Sigmoid colon (tissue), 7 donors: ENCODE data around the gene ICAM4. TPM values are rescaled to one million over a fixed set of nuclear protein-coding genes. Genes with fewer than 3 reads are reported as not detected.

Source experiments
- DNase-seq: peaks from one replicate; pipeline ENCODE4 v3.0.0-alpha.2; 2019
- H3K27ac ChIP-seq, 4 donors: fragments of 200-600 bp; sonication (generic); one replicate each; pipeline ENCODE4 v1.5.1; 2016 to 2019; ENCODE audit warnings: mild to moderate bottlenecking in 1 of 4
- H3K27me3 ChIP-seq, 3 donors: fragments of 200-600 bp; sonication (generic); one replicate each; pipeline ENCODE4 v1.5.1; 2019; ENCODE audit warnings: mild to moderate bottlenecking in 1 of 3
- H3K36me3 ChIP-seq, 4 donors: fragments of 200-600 bp; sonication (generic); one replicate each; pipeline ENCODE4 v1.5.1; 2016 to 2019
- H3K4me1 ChIP-seq, 4 donors: fragments of 200-600 bp; sonication (generic); one replicate each; pipeline ENCODE4 v1.5.1; 2017 to 2019
- H3K4me3 ChIP-seq, 4 donors: fragments of 200-600 bp; sonication (generic); one replicate each; pipeline ENCODE4 v1.5.1; 2017 to 2019; ENCODE audit warnings: mild to moderate bottlenecking in 2 of 4, moderate library complexity in 1 of 4
- H3K9me3 ChIP-seq, 4 donors: fragments of 200-600 bp in 3 of 4; sonication (generic) in 3 of 4; one replicate each; pipeline versions ENCODE4 v1.5.1 to v1.6.1; 2013 to 2019
- EP300 ChIP-seq, 4 donors: sonication (generic); formaldehyde crosslinking; IDR thresholded peaks; one replicate each; pipeline ENCODE4 v1.6.1; 2017; ENCODE audit warnings: antibody characterized with exemption in 4 of 4
- POLR2A ChIP-seq, 2 donors: fragments of 450-650 bp; IDR thresholded peaks; one replicate each; pipeline ENCODE4 v1.6.1; 2016; ENCODE audit warnings: antibody characterized with exemption in 2 of 2, mild to moderate bottlenecking in 2 of 2, moderate library complexity in 2 of 2
- POLR2AphosphoS5 ChIP-seq, 4 donors: sonication (generic); formaldehyde crosslinking; IDR thresholded peaks; one replicate each; pipeline ENCODE4 v1.6.1; 2017; ENCODE audit warnings: antibody characterized with exemption in 4 of 4
- WGBS, 2 donors: extraction: QIAGEN DNeasy Blood & Tissue Kit; methylation state at CpG; one replicate each; pipeline ENCODE4 v1.1.7; 2013; 5-methylcytosine and 5-hydroxymethylcytosine counted together
- intact Hi-C: fragments of 100-400 bp; cut with DNase I; formaldehyde crosslinking; loops from one replicate; pipeline ENCODE4 v1.15.1; 2023
- polyA plus RNA-seq, 3 donors: library from polyadenylated mRNA; stranded (reverse); fragments of 200-250 nt; gene quantifications; one replicate each; pipeline ENCODE4 v1.2.3, GENCODE V29; 2013
- total RNA-seq, 4 donors: library from RNA; depleted of rRNA; stranded (reverse); fragments of >200 nt; gene quantifications; one replicate each; pipeline ENCODE4 v1.1.0, GENCODE V29; 2016
- TF ChIP-seq, protein P1 (sequence below), 4 experiments: fragments of 450-650 bp in 3 of 4; fragments of 200-600 bp in 1 of 4; IDR thresholded peaks; one replicate each; pipeline ENCODE4 v1.5.1; 2016 to 2019; ENCODE audit warnings: antibody characterized with exemption in 4 of 4, mild to moderate bottlenecking in 3 of 4, moderate library complexity in 2 of 4
- donor health status: healthy with polysubstance abuse.
- donor health status: Bipolar disorder and iron deficiency.
- donor health status: healthy.

ICAM4 gene
- total and polyA plus RNA-seq, 7 donors = 0.42 TPM; not detected in 6

GRCh38 chr19:10270616-10271394 lies 15.9 kb upstream of the ICAM4 start, which contains the start of gene ICAM1:
TSS of gene ICAM1 (plus strand) at chr19:10271120. CDS start at chr19:10271160, 40 bp downstream.
- no peaks in the 10 kb centered on the region for H3K9me3 ChIP-seq
- peaks cover 0 to 20% (median 19%) of the 10 kb centered on the region in 4 donors for H3K4me1 ChIP-seq
- DNase-seq = peak; percentile 93
- intact Hi-C loops = no loop called here
- H3K27me3 ChIP-seq = peaks cover 14 to 30% (median 22%) of the 10 kb centered on the region in 3 donors
- H3K4me3 ChIP-seq = peak within 1 kb of the TSS; percentile 15 to 46 (median 42)
- H3K36me3 ChIP-seq = no peaks in the 10 kb centered on the region
- peak; percentile 66 to 90 (median 74) for TF ChIP-seq POLR2AphosphoS5 (IDR thresholded peaks at IDR 0.05)
- peak in 1 of 2 donors; percentile 24 for TF ChIP-seq POLR2A (IDR thresholded peaks at IDR 0.05)
- TF ChIP-seq, protein P1, sequence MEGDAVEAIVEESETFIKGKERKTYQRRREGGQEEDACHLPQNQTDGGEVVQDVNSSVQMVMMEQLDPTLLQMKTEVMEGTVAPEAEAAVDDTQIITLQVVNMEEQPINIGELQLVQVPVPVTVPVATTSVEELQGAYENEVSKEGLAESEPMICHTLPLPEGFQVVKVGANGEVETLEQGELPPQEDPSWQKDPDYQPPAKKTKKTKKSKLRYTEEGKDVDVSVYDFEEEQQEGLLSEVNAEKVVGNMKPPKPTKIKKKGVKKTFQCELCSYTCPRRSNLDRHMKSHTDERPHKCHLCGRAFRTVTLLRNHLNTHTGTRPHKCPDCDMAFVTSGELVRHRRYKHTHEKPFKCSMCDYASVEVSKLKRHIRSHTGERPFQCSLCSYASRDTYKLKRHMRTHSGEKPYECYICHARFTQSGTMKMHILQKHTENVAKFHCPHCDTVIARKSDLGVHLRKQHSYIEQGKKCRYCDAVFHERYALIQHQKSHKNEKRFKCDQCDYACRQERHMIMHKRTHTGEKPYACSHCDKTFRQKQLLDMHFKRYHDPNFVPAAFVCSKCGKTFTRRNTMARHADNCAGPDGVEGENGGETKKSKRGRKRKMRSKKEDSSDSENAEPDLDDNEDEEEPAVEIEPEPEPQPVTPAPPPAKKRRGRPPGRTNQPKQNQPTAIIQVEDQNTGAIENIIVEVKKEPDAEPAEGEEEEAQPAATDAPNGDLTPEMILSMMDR (IDR thresholded peaks at IDR 0.05) = no peak
- TF ChIP-seq EP300 (IDR thresholded peaks at IDR 0.05) = peak in 2 of 4 donors; percentile 52 to 67
- 1 to 3% methylated on average over 51 of the region's 51 CpGs for WGBS, 2 donors
- H3K27ac ChIP-seq = peak within 1 kb of the TSS; percentile 66 to 80 (median 70)

GRCh38 chr19:10271543-10272086 lies 15.1 kb upstream of the ICAM4 start:
- DNase-seq = no peak
- intact Hi-C loops = no loop called here
- peak overlapping the region; percentile 15 to 46 (median 42) for H3K4me3 ChIP-seq
- TF ChIP-seq, protein P1 (IDR thresholded peaks at IDR 0.05) = no peak
- TF ChIP-seq POLR2A (IDR thresholded peaks at IDR 0.05) (no peak), POLR2AphosphoS5 (IDR thresholded peaks at IDR 0.05) (no peak), EP300 (IDR thresholded peaks at IDR 0.05) (no peak)
- no peaks in the 10 kb centered on the region for H3K36me3 ChIP-seq
- peaks cover 14 to 30% (median 22%) of the 10 kb centered on the region in 3 donors for H3K27me3 ChIP-seq
- peak overlapping the region; percentile 66 to 80 (median 70) for H3K27ac ChIP-seq
- no peaks in the 10 kb centered on the region for H3K9me3 ChIP-seq
- peaks cover 0 to 20% (median 19%) of the 10 kb centered on the region in 4 donors for H3K4me1 ChIP-seq
- WGBS, 2 donors = 21 to 22% methylated on average over 12 of the region's 12 CpGs

GRCh38 chr19:10274589-10274988 lies 12.2 kb upstream of the ICAM4 start:
- H3K4me1 ChIP-seq = peaks cover 0 to 19% (median 17%) of the 10 kb centered on the region in 4 donors
- DNase-seq = no peak
- no peak overlapping the region for H3K4me3 ChIP-seq
- no peaks in the 10 kb centered on the region for H3K36me3 ChIP-seq
- intact Hi-C loops = no loop called here
- H3K9me3 ChIP-seq = no peaks in the 10 kb centered on the region
- 82 to 92% methylated on average over 10 of the region's 10 CpGs for WGBS, 2 donors
- TF ChIP-seq POLR2AphosphoS5 (IDR thresholded peaks at IDR 0.05) (no peak), POLR2A (IDR thresholded peaks at IDR 0.05) (no peak), EP300 (IDR thresholded peaks at IDR 0.05) (no peak)
- TF ChIP-seq, protein P1 (IDR thresholded peaks at IDR 0.05) = no peak
- H3K27me3 ChIP-seq = peaks cover 14 to 37% (median 22%) of the 10 kb centered on the region in 3 donors
- no peak overlapping the region for H3K27ac ChIP-seq

DNA sequence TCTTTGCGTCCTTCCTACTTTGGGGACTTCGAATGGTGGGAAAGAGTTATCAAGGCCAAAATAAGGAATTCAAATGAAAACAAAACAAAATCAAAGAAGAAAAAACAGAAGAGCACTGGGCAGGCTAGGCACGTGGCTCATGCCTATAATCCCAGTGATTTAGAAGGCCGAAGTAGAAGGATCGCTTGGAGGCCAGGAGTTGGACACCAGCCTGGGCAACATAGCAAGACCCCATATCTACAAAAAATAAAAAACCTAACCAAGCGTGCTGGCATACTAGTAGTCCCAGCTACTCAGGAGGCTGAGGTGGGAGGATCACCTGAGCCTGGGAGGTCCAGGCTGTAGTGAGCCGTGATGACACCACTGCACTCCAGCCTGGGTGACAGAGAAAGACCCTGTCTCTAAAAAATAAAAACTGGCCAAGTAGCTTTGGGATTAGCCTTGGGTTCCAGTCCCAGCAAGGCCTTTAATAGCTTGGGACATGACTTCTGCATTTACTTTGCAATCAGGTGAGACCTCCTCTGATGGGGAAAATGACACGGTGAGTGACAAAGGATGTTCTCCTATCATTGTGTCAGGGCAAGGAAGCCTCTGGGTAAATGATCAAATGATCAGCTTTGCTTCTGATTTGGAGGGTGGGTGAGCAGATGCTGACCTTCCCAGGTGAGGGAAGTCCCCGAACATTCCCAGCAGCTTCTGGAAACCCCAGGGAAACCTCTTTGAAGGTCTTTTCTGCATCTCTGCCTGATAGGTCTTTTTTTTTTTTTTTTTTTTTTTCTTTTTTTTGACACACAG lies 8.8 kb upstream of the ICAM4 start:
- Histone ChIP-seq H3K9me3 (no peaks in the 10 kb centered on the region), H3K4me3 (no peak overlapping the region), H3K36me3 (no peaks in the 10 kb centered on the region), H3K27ac (no peak overlapping the region), H3K27me3 (peaks cover 0 to 8% (median 0%) of the 10 kb centered on the region in 3 donors), H3K4me1 (no peaks in the 10 kb centered on the region)
- DNase-seq = no peak
- WGBS, 2 donors = 91 to 93% methylated on average over 9 of the region's 9 CpGs
- intact Hi-C loops = no loop called here
- TF ChIP-seq, protein P1 (IDR thresholded peaks at IDR 0.05) = no peak
- no peak for TF ChIP-seq POLR2A (IDR thresholded peaks at IDR 0.05)
- no peak for TF ChIP-seq POLR2AphosphoS5 (IDR thresholded peaks at IDR 0.05)
- no peak for TF ChIP-seq EP300 (IDR thresholded peaks at IDR 0.05)
